ENCODE measurements around the gene UBR1. TPM values are rescaled to one million over a fixed set of nuclear protein-coding genes. Genes with fewer than 3 reads are reported as not detected.
"Not testable (repeated sequence)": the region's sequence is repeated elsewhere in the genome, so short reads cannot be mapped to it uniquely, and the experiment has no call there.

The UBR1 gene
- total and polyA plus RNA-seq, 10 of the 15 experiments (the other 5 are each of a cell fraction or from before 2014, with no cell fraction given): 4.5 to 27.5 (median 16.7) TPM

DNA sequence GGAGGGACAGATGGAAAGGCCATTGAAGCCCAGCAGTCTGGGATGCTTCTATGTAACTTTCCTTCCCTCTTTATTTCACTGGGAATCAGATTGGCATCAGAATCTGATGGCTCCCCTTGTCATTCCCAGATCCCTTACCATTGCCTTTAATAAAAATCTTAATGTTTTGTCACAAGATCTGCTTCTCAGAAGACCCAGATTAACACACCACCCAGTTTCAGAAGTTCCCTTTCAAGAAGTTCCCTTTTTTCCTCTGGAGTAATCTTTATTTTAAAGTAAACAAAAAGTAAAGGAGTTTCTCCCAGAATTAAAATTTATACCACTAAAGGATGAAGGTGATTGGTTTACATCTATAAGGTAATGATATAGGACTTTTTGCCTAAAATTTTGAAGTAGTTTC, 76.4 kb downstream of the UBR1 start (continued):
- TF ChIP-seq TAF1 (IDR thresholded peaks at IDR 0.05; ENCODE audit: borderline replicate concordance, low read depth, low read length) (no peak), RAD51 (IDR thresholded peaks at IDR 0.05) (no peak), NFYA (IDR thresholded peaks at IDR 0.05; ENCODE audit: borderline replicate concordance, low read depth, low read length) (no peak), CBFB (IDR thresholded peaks at IDR 0.05; ENCODE audit: low read depth) (no peak), EP300 (IDR thresholded peaks at IDR 0.05; ENCODE audit: borderline replicate concordance in 1 of 2, control insufficient read depth in 1 of 2, low read depth in 2 of 2, low read length in 2 of 2) (no peak), KLF5 (IDR thresholded peaks at IDR 0.05; ENCODE audit: partially characterized antibody) (no peak), ELK1 (IDR thresholded peaks at IDR 0.05; ENCODE audit: low read depth, low read length) (no peak), TBL1XR1 (IDR thresholded peaks at IDR 0.05; ENCODE audit: low read depth, low read length) (no peak), IRF4 (IDR thresholded peaks at IDR 0.05; ENCODE audit: low read depth, low read length) (no peak)

DNA sequence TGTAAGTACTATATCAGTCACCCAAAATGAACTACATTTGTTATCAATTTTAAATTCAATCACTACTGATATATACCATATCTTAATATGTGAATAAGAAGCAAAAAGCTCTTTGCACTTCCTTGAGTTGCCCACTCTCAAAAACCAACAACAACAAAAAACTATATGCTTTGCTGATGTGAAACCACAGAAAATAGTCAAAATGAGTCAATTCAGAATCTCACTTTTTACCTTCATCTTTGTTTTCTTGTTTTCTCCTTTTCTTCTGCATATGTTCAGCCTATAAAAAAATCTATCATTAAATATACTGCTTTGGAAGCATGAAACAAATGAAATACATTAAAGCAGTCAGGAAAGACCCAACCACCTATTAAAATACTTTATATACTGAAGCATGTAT, 80.7 kb downstream of the UBR1 start:
- TF ChIP-seq RUNX3 (IDR thresholded peaks at IDR 0.05; ENCODE audit: low read length): peak; percentile 82
- no peak for TF ChIP-seq RELB (IDR thresholded peaks at IDR 0.05; ENCODE audit: low read depth)
- no peak for TF ChIP-seq YBX1 (IDR thresholded peaks at IDR 0.05)
- TF ChIP-seq JUNB (IDR thresholded peaks at IDR 0.05): peak; percentile 66
- TF ChIP-seq TAF1 (IDR thresholded peaks at IDR 0.05; ENCODE audit: borderline replicate concordance, low read depth, low read length): no peak
- TF ChIP-seq RBBP5 (conservative IDR thresholded peaks at IDR 0.05): no peak
- no peak for TF ChIP-seq CEBPB (IDR thresholded peaks at IDR 0.05; ENCODE audit: borderline replicate concordance in 1 of 2, low read depth in 2 of 2, low read length in 2 of 2)
- no peak for TF ChIP-seq MEF2B (IDR thresholded peaks at IDR 0.05; ENCODE audit: partially characterized antibody, poor library complexity, severe bottlenecking)
- intact Hi-C loops (cut with micrococcal nuclease; ENCODE audit: unreplicated experiment) (no loop called here), in situ Hi-C loops (cut with MboI) (no loop called here)
- ChIA-PET SMC1A (ENCODE audit: uncharacterized antibody, unreplicated experiment) (interaction anchor here (1.1 kb wide), 1 partner anchor 22 kb away, joined by 3 read pairs; no protein-coding TSS in a partner anchor), CTCF (no interaction called here), RAD21 (ENCODE audit: unreplicated experiment) (no interaction called here), POLR2A (no interaction called here)
- no peak overlapping the region for H2AFZ ChIP-seq (ENCODE audit: control insufficient read depth, low read depth, low read length)
- H4K20me1 ChIP-seq (ENCODE audit: control insufficient read depth, insufficient read depth): no peaks in the 10 kb centered on the region
- ATAC-seq: no peak
- peaks cover 2 to 30% of the 10 kb centered on the region in 2 experiments; a peak in 3 of 4 replicates for H3K36me3 ChIP-seq (ENCODE audit: control insufficient read depth in 2 of 2, insufficient read depth in 2 of 2, low read length in 1 of 2)
- no peaks in the 10 kb centered on the region for H3K9me3 ChIP-seq (replicated peaks; ENCODE audit: control insufficient read depth, insufficient read depth, low read length)
- H3K27ac ChIP-seq (ENCODE audit: control insufficient read depth, insufficient read depth): no peak overlapping the region
- H3K4me3 ChIP-seq: no peak overlapping the region
- H3K4me2 ChIP-seq (ENCODE audit: control insufficient read depth, insufficient read depth): no peak overlapping the region
- no peaks in the 10 kb centered on the region for H3K27me3 ChIP-seq (replicated peaks in 1 of 2; ENCODE audit: control insufficient read depth in 2 of 2, insufficient read depth in 2 of 2, low read length in 1 of 2)
- BruUV-seq (replicated peaks): no TSS peak
- DNase-seq (ENCODE audit: low read depth, low spot score): no peak
- no peak overlapping the region for H3K9ac ChIP-seq (ENCODE audit: control insufficient read depth, insufficient read depth, low read length)
- FAIRE-seq: peak; percentile 64
- H3K79me2 ChIP-seq (ENCODE audit: control insufficient read depth, insufficient read depth, low read length): no peaks in the 10 kb centered on the region
- H3K4me1 ChIP-seq (ENCODE audit: control insufficient read depth, insufficient read depth, low read length): peaks cover 4% of the 10 kb centered on the region; the same call in 1 of the 2 replicates

- H3K9me3 ChIP-seq (replicated peaks; ENCODE audit: control insufficient read depth, insufficient read depth, low read length); in situ Hi-C loops (cut with MboI); SMC1A ChIA-PET (ENCODE audit: uncharacterized antibody, unreplicated experiment); H3K27ac ChIP-seq (ENCODE audit: control insufficient read depth, insufficient read depth); H3K9ac ChIP-seq (ENCODE audit: control insufficient read depth, insufficient read depth, low read length); H3K27me3 ChIP-seq (replicated peaks in 1 of 2; ENCODE audit: control insufficient read depth in 2 of 2, insufficient read depth in 2 of 2, low read length in 1 of 2); H4K20me1 ChIP-seq (ENCODE audit: control insufficient read depth, insufficient read depth); BruUV-seq (replicated peaks); FAIRE-seq; intact Hi-C loops (cut with micrococcal nuclease; ENCODE audit: unreplicated experiment); H3K79me2 ChIP-seq (ENCODE audit: control insufficient read depth, insufficient read depth, low read length); H3K4me2 ChIP-seq (ENCODE audit: control insufficient read depth, insufficient read depth); POLR2A ChIA-PET; CTCF ChIA-PET; H3K4me3 ChIP-seq; H3K4me1 ChIP-seq (ENCODE audit: control insufficient read depth, insufficient read depth, low read length); ATAC-seq; DNase-seq (ENCODE audit: low read depth, low spot score); RAD21 ChIA-PET (ENCODE audit: unreplicated experiment); H2AFZ ChIP-seq (ENCODE audit: control insufficient read depth, low read depth, low read length): not testable (repeated sequence)
- H3K36me3 ChIP-seq (ENCODE audit: control insufficient read depth in 2 of 2, insufficient read depth in 2 of 2, low read length in 1 of 2): peaks cover 0 to 12% of the 10 kb centered on the region in 2 experiments; a peak in 1 of 4 replicates
- 94% methylated on average over 6 of the region's 31 CpGs for WGBS (ENCODE audit: insufficient coverage, insufficient replicate concordance, low lambda C conversion rate, missing lambda C conversion rate)
Observed at GRCh38 chr15:43014671-43015070, 91.2 kb downstream of the UBR1 start.

Data from GM12878 (cell line).